ENCODE results near the gene SLC6A6. TPM values are rescaled to one million over a fixed set of nuclear protein-coding genes. Genes with fewer than 3 reads are reported as not detected.

SLC6A6 gene
- total and polyA plus RNA-seq, 7 donors: 10.3 to 104 (median 36.2) TPM

DNA sequence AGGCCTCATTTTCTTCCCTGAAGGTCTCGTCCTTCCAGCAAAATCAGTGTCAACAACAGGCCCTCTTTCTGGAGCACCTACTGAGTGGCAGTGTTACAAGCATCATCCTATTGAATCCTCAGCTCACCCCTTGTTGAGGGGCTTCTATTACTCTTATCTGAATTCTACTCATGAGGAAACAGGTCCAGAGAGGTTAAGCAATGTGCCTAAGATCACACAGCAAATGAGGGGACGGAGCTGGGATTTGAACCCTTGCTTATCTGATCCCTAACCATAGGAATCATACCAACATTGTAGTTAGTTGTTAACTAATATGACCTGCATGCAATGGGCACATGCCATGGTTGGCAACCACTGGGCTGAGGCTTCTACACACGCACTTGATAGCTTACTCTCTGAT is 63.0 kb downstream of the SLC6A6 start:
- Histone ChIP-seq H3K27me3 (ENCODE audit: insufficient read depth in 3 of 3, low read length in 2 of 3) (no peaks in the 10 kb centered on the region), H3K27ac (no peak overlapping the region), H3K4me1 (peaks cover 13% of the 10 kb centered on the region), H3K36me3 (ENCODE audit: insufficient read depth in 1 of 2, low read depth in 1 of 2) (peaks cover 0 to 90% of the 10 kb centered on the region in 2 donors), H3K9me3 (no peaks in the 10 kb centered on the region), H3K4me3 (no peak overlapping the region)
- TF ChIP-seq, protein P1, sequence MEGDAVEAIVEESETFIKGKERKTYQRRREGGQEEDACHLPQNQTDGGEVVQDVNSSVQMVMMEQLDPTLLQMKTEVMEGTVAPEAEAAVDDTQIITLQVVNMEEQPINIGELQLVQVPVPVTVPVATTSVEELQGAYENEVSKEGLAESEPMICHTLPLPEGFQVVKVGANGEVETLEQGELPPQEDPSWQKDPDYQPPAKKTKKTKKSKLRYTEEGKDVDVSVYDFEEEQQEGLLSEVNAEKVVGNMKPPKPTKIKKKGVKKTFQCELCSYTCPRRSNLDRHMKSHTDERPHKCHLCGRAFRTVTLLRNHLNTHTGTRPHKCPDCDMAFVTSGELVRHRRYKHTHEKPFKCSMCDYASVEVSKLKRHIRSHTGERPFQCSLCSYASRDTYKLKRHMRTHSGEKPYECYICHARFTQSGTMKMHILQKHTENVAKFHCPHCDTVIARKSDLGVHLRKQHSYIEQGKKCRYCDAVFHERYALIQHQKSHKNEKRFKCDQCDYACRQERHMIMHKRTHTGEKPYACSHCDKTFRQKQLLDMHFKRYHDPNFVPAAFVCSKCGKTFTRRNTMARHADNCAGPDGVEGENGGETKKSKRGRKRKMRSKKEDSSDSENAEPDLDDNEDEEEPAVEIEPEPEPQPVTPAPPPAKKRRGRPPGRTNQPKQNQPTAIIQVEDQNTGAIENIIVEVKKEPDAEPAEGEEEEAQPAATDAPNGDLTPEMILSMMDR (IDR thresholded peaks at IDR 0.05): no peak
- no peak for ATAC-seq
- DNase-seq: no peak
- 93 to 94% (median 94%) methylated on average over 3 of the region's 3 CpGs for WGBS, 3 donors
- intact Hi-C loops (cut with DNase I): loop anchor here in 1 of 2 donors (2.0 to 10.0 kb wide), 2 partner anchors 203 to 571 kb away; no protein-coding TSS in a partner anchor

DNA sequence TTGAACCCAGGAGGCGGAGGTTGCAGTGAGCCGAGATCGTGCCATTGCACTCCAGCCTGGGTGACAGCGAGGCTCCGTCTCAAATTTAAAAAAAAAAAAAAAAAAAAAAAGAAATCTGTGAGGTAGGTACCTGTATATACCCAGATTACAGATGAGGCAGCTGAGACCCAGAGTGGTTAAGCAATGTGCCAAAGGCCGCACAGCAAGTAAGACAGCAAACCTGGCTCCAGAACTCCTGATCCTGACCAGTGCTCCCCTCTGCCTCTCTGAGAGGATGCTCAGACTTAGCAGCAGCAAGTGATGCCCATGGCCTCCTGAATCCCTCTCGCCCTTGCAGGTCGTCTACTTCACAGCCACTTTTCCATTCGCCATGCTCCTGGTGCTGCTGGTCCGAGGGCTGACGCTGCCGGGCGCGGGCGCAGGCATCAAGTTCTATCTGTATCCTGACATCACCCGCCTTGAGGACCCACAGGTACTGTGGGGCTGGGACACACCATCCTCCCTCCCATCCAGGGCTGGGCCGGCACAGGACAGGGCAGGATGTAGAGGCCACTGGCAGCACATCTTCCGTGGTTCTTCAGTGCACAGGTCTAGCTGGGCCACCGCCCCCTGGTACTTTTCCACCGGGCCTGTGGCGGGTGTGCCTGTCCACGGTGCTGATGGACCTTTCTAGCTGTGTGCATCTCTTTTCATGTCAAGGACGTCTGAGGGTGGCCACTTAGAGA is 63.9 kb downstream of the SLC6A6 start:
- Histone ChIP-seq H3K27me3 (ENCODE audit: insufficient read depth in 3 of 3, low read length in 2 of 3) (no peaks in the 10 kb centered on the region), H3K4me1 (peaks cover 3% of the 10 kb centered on the region), H3K4me3 (no peak overlapping the region), H3K9me3 (no peaks in the 10 kb centered on the region), H3K27ac (no peak overlapping the region), H3K36me3 (ENCODE audit: insufficient read depth in 1 of 2, low read depth in 1 of 2) (peaks cover 0 to 89% of the 10 kb centered on the region in 2 donors)
- WGBS, 3 donors: 96% methylated on average over 22 to 23 of the region's 23 CpGs
- intact Hi-C loops (cut with DNase I): loop anchor here in 1 of 2 donors (10.0 kb wide), 1 partner anchor 572 kb away; no protein-coding TSS in a partner anchor
- ATAC-seq (no peak), DNase-seq (no peak)
- TF ChIP-seq, protein P1 (IDR thresholded peaks at IDR 0.05): no peak

DNA sequence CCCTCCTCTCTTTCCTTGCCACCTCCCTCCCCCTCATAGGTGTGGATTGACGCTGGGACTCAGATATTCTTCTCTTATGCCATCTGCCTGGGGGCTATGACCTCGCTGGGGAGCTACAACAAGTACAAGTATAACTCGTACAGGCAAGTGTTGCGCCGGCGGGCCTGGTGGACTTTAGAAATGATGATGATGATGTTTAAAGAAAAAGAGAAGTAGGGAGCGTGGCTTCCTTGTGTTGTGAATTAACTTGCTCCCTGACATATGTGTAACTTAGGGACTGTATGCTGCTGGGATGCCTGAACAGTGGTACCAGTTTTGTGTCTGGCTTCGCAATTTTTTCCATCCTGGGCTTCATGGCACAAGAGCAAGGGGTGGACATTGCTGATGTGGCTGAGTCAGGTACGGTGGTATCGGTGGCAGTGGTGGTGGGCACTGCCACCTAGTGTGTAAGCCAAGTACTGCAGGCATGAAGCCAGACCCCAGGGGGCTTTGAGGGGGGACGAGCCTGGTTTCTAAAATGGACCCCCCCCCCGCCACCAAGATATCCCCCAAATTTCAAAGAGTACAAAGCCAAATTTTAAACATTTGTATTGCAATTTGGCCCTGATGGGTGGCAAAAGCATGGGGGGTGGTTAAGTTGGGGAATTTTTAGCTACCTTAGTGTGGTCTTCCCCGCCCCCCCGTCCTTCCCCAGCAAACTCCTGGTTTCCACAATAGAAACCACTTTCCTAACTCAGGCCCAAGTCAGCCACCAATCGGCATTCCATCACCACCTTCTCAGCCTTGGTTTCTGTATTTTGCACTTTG is 65.6 kb downstream of the SLC6A6 start:
- Histone ChIP-seq H3K27ac (no peak overlapping the region), H3K4me3 (no peak overlapping the region), H3K4me1 (peaks cover 8% of the 10 kb centered on the region), H3K27me3 (ENCODE audit: insufficient read depth in 3 of 3, low read length in 2 of 3) (no peaks in the 10 kb centered on the region), H3K36me3 (ENCODE audit: insufficient read depth in 1 of 2, low read depth in 1 of 2) (peaks cover 0 to 90% of the 10 kb centered on the region in 2 donors), H3K9me3 (no peaks in the 10 kb centered on the region)
- intact Hi-C loops (cut with DNase I): loop anchor here (1.0 to 10.0 kb wide), 4 partner anchors 207 to 573 kb away; no protein-coding TSS in a partner anchor
- WGBS, 3 donors: 63 to 68% (median 64%) methylated on average over 15 of the region's 15 CpGs
- TF ChIP-seq, protein P1 (IDR thresholded peaks at IDR 0.05): peak; percentile 86
- ATAC-seq (peak; percentile 64 to 84 (median 72)), DNase-seq (no peak)

DNA sequence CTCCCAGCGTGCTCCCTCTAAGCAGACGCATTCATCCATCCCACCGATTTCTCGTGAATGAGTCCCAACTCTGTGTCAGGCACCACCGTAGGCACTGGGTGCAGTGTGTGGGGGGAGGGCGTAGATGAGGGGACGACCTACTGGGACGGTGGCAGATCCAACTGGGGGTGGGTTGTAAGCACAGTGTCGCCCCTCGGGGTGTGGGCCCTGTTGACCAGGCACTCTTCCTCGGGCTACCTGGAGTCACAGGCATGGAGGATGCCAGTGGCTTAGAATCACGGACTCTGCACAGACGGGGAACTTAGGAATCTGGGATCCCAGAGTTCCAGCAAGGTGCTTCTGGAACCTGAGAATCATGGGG is 66.2 kb downstream of the SLC6A6 start:
- Histone ChIP-seq H3K27ac (no peak overlapping the region), H3K36me3 (ENCODE audit: insufficient read depth in 1 of 2, low read depth in 1 of 2) (peaks cover 0 to 88% of the 10 kb centered on the region in 2 donors), H3K27me3 (ENCODE audit: insufficient read depth in 3 of 3, low read length in 2 of 3) (no peaks in the 10 kb centered on the region), H3K4me1 (peaks cover 11% of the 10 kb centered on the region), H3K4me3 (no peak overlapping the region), H3K9me3 (no peaks in the 10 kb centered on the region)
- intact Hi-C loops (cut with DNase I): loop anchor here (1.0 to 10.0 kb wide), 4 partner anchors 207 to 574 kb away; no protein-coding TSS in a partner anchor
- WGBS, 3 donors: 90 to 93% (median 92%) methylated on average over 13 of the region's 13 CpGs
- no peak for ATAC-seq
- DNase-seq: no peak
- TF ChIP-seq, protein P1 (IDR thresholded peaks at IDR 0.05): no peak
